MM.1S (cell line): ENCODE results near the gene TECPR2.

Experiments used
- EZH2phosphoT487 ChIP-seq: fragments of 300-600 bp; sonication (generic); IDR thresholded peaks from 2 replicates; pipeline ENCODE4 v1.6.1; 2018; ENCODE audit warnings: antibody characterized with exemption, low read length
- TF ChIP-seq, protein P1 (sequence below): fragments of 300-600 bp; sonication (generic); IDR thresholded peaks from 2 replicates; pipeline ENCODE4 v1.5.1; 2016; ENCODE audit warnings: antibody characterized with exemption, low read length, mixed read lengths

DNA sequence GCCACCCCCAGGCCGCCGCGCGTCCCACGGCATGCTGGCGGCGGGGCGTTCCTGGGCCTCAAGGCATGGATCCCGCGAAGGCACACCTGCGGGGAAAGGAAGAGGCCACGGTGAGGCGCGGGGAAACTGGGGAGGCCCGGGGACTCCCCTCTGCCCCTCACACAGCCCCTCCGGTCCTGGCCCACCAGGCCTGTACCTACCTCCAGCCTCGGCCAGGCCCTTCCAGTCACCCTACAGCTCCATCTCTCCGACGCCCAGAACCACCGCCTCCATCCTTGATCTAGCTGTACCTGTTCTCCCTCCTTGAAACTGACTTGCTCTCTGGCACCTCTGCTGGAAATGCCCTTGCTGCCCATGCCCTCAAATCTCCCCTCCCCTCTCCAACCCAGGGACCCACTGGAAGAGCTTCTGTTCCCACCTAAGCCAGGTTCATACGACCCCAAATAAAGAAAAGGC, 145.1 kb downstream of the TECPR2 start:
- TF ChIP-seq, protein P1, sequence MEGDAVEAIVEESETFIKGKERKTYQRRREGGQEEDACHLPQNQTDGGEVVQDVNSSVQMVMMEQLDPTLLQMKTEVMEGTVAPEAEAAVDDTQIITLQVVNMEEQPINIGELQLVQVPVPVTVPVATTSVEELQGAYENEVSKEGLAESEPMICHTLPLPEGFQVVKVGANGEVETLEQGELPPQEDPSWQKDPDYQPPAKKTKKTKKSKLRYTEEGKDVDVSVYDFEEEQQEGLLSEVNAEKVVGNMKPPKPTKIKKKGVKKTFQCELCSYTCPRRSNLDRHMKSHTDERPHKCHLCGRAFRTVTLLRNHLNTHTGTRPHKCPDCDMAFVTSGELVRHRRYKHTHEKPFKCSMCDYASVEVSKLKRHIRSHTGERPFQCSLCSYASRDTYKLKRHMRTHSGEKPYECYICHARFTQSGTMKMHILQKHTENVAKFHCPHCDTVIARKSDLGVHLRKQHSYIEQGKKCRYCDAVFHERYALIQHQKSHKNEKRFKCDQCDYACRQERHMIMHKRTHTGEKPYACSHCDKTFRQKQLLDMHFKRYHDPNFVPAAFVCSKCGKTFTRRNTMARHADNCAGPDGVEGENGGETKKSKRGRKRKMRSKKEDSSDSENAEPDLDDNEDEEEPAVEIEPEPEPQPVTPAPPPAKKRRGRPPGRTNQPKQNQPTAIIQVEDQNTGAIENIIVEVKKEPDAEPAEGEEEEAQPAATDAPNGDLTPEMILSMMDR: no peak
- no peak for TF ChIP-seq EZH2phosphoT487
